Hematopoietic multipotent progenitor cell treated with erythropoietin and hydrocortisone succinate and interleukin-3 and kit ligand, for 8 days (in vitro differentiated cells): Measurements from ENCODE around the gene SIRPB1.
"Not testable (repeated sequence)": the region's sequence is repeated elsewhere in the genome, so short reads cannot be mapped to it uniquely, and the experiment has no call there.

Experiments
- DNase-seq: peaks from one replicate; pipeline ENCODE4 v3.0.0-alpha.2; 2015

SIRPB1 gene

GRCh38 chr20:1635291-1635979, 15.6 kb upstream of the SIRPB1 start:
- no peak for DNase-seq

GRCh38 chr20:1633535-1633934, 13.7 kb upstream of the SIRPB1 start:
- no peak for DNase-seq

- DNase-seq = no peak
Observed at GRCh38 chr20:1632178-1632577, 12.4 kb upstream of the SIRPB1 start.

GRCh38 chr20:1631309-1632151, 11.7 kb upstream of the SIRPB1 start:
- DNase-seq = peak; percentile 9

- no peak for DNase-seq
Observed at GRCh38 chr20:1630186-1630585, 10.4 kb upstream of the SIRPB1 start.

- DNase-seq = no peak
Observed at GRCh38 chr20:1629321-1629720, 9.5 kb upstream of the SIRPB1 start.

- no peak for DNase-seq
Observed at GRCh38 chr20:1628621-1629020, 8.8 kb upstream of the SIRPB1 start.

GRCh38 chr20:1627200-1627550, 7.4 kb upstream of the SIRPB1 start:
- no peak for DNase-seq

GRCh38 chr20:1626528-1627199, 6.9 kb upstream of the SIRPB1 start:
- DNase-seq = no peak

- DNase-seq = no peak
Observed at GRCh38 chr20:1625083-1625690, 5.4 kb upstream of the SIRPB1 start.

GRCh38 chr20:1623501-1624205, 3.8 kb upstream of the SIRPB1 start:
- no peak for DNase-seq

- no peak for DNase-seq
Observed at GRCh38 chr20:1622450-1622849, 2.6 kb upstream of the SIRPB1 start.

- DNase-seq = no peak
Observed at GRCh38 chr20:1621316-1621715, 1.5 kb upstream of the SIRPB1 start.

GRCh38 chr20:1618954-1619540, 762 bp downstream of the SIRPB1 start:
- no peak for DNase-seq

- DNase-seq = no peak
Observed at GRCh38 chr20:1618479-1618878, 1.3 kb downstream of the SIRPB1 start.

- peak; percentile 28 for DNase-seq
Observed at GRCh38 chr20:1616858-1617434, 2.9 kb downstream of the SIRPB1 start.

GRCh38 chr20:1610404-1610803, 9.4 kb downstream of the SIRPB1 start:
- not testable (repeated sequence) for DNase-seq

- DNase-seq = not testable (repeated sequence)
Observed at GRCh38 chr20:1608678-1609347, 11.0 kb downstream of the SIRPB1 start.

- DNase-seq = no peak
Observed at GRCh38 chr20:1600736-1601135, 19.1 kb downstream of the SIRPB1 start.

- no peak for DNase-seq
Observed at GRCh38 chr20:1595333-1595732, 24.5 kb downstream of the SIRPB1 start.
